Stimulated activated CD8-positive, alpha-beta memory T cell treated with anti-CD3 and anti-CD28 coated beads, Interleukin-4, amount 100 ng/mL, for 24 hours (primary cell): Measurements from ENCODE around the gene GALNT18.
A peak's percentile ranks its signal among the peaks of the same experiment; 100 is the strongest.

Experiments
- DNase-seq: peaks from one replicate; pipeline ENCODE4 v3.0.0-alpha.2; 2020; ENCODE audit warnings: low read depth

GALNT18 gene

DNA sequence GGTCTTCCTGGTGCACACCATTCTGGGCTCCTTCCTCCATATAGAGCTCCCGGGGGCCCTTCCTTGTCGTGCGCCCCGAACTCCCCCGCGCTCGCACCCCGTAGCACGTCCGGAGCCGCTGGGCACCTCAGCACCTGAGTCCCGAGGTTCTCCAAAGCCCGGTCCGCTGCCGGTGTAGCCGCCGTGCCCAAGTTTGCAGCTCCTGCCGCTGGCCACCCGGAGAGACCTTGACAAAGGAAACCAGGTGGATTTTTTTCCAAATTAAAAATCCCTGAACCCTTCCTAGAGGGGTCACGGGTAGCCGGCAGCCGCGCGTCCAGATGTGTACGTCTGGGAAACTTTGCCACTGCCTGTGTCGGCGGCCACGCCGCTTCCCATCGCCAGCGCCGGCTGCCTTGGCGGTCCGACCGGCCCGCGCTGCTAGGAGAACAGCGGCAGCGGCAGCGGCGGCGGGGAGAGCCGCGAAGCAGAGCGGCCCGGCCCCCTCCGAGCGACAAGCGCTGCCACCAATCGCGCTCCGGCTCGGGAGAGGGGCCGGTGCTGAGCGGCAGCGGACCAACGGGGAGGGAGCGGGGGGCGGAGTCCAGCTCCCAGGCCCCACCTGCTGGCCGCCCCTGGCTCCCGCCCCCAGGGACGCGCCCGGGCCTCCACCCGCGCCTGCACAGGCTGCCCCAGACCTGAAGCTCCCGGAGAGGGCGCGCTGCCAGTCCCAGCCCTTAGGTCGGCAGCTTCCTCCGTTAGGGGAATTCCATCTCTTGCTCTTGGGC lies at the start of gene GALNT18:
Gene GALNT18 (minus strand): TSS at position 433 of the 767 bp plus-strand sequence.
- peak; percentile 61 for DNase-seq

DNA sequence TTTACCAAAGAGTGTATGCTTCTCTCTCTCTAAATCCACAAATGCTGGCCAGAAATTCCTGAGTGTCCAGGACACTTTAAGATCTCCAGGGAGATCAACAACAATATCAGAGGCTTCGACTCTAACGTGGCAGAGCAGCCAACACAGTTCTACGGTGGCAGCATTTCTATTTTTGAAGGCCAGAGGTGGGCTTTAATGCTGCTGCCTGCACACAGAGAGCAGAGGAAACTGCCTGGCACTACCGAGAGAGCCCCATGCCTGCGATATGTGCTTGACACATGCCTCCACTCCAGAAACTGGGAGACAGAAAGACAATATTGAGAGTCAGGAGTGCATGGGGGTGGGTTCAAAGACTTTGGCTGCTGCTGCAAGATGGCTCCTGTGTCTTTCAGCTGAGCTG lies 48.8 kb upstream of the GALNT18 start:
- no peak for DNase-seq

GRCh38 chr11:11669233-11669846 lies 47.5 kb upstream of the GALNT18 start:
- DNase-seq: no peak

DNA sequence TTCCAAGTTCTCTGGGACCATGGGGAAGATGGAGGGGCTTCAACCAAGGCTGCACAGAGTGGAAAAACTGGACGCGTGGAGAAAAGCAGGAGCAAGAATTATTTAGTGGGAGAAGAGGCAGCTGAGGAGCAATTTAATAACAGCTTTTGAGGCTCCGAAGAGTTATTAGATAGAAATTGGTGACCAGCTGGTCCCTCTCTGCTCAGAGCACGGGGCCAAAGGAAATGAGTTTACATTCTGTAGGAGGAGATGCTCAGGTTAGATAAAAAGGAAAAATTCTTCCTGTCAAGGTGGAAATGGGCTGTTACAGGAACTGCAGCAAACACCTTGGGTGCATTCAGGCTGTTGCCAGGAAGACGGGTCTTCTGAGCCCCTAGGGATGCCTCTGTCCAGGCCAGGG lies 47.0 kb upstream of the GALNT18 start:
- DNase-seq: no peak

DNA sequence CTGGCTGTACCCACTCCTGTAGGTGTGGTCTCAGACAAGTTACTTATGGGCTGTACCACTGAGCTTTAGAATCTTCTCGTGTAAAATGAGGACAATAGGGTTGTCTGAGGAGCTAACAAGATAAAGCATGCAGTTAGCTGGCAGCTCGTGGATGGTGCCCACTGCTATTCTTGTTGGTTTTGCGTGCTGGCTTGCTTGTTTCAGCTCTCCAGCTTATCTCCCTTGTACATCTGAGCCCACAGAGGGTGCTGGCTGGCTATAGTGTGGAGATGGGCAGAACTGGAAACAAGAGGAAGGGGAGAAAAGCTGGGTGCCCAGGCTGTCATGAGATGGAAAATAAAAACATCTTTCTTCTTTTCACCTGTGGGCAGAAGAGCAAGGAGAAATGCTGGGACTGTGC lies 46.5 kb upstream of the GALNT18 start:
- DNase-seq: no peak

DNA sequence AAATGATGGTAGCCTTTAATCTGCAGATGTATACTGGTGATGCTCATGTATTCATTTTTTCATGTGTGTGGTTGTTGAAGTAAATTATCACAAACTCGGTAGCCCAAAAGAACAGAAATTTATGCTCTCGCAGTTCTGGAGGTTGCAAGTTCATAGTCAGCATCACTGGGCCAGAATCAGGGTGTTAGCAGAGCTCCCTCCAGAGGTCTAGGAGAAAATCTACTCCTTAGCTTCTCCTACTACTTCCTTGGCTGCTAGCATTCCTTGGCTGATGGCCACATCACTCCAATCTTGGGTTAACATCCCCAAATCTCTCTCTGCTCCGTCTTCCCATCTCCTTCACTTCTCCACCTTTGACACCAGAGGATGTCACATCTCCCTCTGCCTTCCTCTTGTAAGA lies 45.3 kb upstream of the GALNT18 start:
- no peak for DNase-seq

GRCh38 chr11:11665407-11665806 lies 43.6 kb upstream of the GALNT18 start:
- no peak for DNase-seq

DNA sequence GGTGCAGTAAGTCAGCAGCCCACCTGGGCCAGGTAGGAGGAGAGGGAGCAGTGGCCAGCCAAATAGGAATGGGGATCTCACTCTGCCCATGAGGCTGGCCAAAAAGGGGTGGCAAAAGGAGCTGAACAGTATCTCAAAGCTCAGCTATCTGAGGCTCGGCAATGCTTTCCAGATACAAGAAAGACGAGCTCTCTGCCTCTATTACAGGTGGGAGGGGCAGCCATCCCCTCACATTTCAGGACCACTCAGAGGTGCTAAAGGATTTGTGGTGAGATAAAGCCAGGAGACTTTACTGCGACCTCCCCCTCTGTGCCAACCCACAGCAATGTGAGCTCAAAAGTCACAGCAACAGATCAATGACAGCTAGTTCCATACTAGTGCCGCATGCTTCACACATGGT lies 42.1 kb upstream of the GALNT18 start:
- DNase-seq: no peak

DNA sequence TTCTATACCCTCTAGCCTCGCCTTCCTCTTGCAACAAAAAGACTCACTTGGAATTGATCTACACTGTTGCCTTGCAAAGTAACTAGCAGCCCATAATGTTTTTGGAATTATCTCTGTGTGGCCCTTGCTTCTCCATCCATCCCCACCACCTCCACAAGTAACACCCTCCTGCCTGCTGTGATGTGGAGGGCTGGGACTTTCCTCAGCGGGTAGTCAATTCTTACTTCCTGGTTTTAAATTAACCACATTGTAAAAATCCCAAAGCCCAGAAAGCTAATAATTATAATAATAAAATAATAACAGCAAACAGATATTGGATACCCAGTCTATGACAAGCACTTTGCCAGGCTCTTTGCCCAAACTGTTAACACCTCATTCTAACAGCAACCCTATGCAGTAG lies 40.8 kb upstream of the GALNT18 start:
- no peak for DNase-seq

GRCh38 chr11:11661326-11662040 lies 39.7 kb upstream of the GALNT18 start:
- DNase-seq: no peak

DNA sequence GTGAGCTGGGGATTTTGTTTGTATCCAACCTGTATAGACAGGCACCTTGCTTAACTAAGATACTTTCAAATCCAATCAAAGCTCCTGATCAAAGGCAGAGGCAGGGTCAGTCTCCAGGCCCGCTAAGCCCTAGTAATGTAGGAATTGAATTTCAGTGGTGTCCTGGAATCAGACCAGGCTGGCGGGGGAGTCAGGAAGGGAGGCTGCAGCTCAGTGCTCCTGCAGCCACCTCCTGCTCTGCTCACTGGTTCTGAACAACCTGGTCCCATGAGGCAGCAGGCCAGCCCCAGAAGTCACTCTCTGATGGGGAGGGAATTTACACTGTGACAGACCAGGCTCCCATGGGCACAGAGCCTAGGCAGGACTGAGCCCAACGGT lies 38.5 kb upstream of the GALNT18 start:
- no peak for DNase-seq

- DNase-seq: no peak
Measured at GRCh38 chr11:11659567-11660362, 38.0 kb upstream of the GALNT18 start.

DNA sequence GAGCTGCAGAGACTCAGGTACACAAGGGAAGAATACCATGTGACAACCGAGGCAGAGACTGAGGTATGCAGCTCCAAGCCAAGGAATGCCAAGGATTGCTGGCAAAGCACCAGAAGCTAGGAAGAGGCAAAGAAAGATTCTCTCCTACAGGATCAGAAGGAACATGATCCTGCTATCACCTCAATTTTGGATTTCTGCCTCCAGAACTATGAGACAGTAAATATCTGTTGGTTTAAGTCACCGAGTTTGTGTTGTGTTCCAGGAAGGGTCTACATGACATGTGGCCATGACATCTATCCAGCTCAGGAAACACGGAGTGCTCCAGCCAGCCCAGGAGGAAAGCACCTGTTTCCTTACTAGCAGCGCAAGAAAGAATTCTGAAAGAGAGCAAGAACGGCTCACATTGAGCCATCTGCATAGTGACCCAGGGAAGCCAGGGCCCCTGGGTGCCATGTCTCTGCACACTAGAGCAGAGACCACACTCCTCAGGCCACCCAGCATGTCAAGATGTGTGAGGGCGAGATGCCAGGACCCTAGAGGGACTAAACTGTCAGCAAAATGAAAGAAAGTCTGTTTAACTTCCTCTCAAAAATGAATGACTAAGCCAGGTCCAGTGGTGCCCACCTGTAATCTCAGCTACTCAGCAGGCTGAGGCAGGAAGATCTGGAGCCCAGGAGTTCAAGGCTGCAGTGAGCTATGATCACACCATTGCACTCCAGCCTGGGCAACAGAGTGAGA lies 35.6 kb upstream of the GALNT18 start:
- no peak for DNase-seq

DNA sequence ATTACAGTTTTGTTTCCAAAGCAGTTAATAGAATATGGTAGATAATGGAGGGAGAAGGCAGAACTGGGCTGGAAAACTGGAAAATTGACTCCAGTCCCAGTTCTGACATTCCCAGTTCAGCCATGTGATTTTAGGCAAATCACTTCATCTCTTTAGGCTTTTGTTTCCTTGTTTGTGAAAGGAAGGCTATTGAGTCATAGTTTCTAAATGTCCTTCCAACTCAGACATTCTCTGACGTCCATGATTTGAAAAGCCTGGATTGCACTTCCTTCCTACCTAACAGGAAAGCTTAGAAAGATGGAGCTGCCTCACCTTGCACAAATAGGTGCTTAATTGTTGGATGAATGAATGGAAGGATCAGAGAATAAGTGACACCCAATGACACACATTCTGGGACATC lies 19.8 kb upstream of the GALNT18 start:
- no peak for DNase-seq

- no peak for DNase-seq
Measured at GRCh38 chr11:11640996-11641395, 19.2 kb upstream of the GALNT18 start.

GRCh38 chr11:11640152-11640551 lies 18.3 kb upstream of the GALNT18 start:
- no peak for DNase-seq

DNA sequence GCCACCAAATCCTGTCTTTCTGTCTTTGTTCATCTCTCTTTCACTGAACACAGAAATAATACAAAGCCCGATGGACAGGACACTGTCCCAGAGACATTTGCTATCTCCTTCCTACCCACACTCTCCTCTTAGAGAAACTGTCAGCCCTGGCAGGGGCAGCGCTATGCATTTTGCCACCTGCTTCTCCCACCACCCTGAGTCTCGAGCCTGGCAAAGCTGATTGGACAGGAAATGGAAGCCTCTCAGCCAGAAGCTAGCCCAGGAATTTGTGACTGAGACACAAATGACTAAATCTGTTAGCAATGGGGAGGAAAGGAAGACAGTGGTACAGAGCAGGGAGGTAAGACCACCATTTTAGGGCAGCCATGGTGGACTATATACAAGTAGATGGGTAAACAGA lies 14.9 kb upstream of the GALNT18 start:
- no peak for DNase-seq

DNA sequence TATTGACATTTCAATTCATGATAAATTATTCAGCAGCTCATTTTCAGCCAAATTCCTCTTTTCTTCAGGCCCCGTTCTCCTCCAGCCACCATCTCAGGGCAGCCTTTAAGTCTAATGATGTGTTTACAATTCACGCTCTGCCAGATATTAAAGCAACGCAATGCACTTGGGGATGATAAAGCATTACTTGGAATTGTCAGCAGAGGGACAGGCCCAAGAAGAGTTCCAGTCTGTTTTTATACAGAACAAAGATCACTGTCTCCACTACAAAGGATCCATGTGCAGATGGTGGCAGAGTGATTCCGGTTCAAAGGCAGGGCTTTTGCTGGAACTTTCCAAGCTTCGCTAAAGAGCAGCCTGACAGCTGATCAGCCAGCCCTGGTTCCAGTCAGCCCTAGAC lies 13.6 kb upstream of the GALNT18 start:
- no peak for DNase-seq

DNA sequence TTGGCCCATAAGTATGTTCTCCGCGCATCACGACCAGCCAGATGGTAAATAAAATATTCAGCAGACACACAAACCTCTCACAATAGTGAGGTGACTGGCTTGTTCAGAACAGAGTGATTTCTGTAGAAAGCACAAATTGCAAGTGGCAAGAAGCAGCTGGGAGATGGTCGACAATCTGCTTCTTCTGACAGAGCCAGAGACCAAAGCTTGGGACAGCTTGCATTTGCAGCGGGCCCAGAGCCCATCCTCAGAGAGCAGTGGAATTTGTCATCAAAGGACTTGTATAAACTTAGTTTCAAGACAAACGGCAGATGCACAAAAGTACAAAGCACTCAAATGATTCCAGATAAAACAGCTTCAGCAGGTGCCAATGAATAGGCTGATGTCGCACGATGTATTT lies 7.6 kb upstream of the GALNT18 start:
- no peak for DNase-seq

DNA sequence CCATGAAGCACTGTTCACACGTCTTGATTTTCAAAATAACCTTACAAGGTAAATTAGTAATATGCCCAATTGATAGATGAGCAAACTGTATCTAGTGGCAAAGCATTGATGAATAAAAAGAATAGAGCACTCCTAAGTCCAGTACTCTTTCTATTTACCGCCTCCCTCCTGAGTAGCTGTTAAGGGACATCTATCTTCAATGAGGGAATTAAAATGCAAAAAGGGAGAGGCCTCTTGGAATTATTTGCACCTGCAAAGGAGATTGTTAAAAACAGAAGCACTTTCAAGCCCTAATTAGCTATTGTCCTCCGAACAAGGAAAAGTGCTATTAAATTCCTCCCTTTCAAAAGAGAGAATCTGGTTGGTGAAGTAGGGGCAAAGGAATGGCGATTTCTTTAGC lies 6.8 kb upstream of the GALNT18 start:
- no peak for DNase-seq

DNA sequence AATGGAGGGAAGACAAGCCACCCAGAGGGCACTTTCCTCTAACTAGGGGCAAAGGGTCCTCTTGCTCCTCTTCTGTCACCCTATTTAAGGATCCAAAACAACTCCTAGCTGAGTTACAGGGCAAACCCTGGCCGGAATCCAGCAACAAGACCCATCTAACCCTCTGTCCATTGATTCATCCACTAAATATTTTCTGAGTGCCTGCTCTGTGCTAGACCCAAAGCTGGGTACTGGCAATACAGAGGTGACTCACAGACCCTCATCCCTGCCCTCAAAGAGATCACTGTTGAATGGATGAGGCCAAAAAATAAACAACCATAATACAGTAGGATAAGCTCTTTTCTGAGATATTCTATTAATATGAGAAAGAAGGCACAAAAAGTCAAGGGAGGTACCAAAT lies 4.3 kb upstream of the GALNT18 start:
- no peak for DNase-seq

DNA sequence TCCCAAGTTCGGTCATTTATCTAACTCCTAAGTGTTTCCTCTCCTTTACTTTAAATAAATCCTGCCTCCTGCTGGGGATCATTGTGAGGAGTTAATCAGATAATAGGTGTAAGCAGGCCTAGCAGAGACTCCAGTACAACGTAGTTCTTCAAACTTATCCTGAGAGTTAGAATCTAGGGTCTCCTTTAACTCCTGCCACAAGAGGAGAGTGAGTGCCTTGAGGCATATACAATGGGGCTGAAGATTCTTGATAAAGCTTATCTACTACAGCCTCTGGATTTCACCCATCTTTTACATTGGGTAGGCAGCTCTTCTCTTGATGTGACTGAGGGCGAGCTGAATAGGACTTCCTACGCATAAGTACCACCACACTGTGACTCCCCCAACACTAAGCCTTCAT lies 3.1 kb upstream of the GALNT18 start:
- DNase-seq: no peak
